BLaER1 treated with 17β-estradiol and CSF1 and Interleukin-3, amounts not matched to agents 10 nM and 100 nM (cell line): ENCODE results near the gene RBFOX2.
A peak's percentile ranks its signal among the peaks of the same experiment; 100 is the strongest.

Source experiments
- H3K27ac ChIP-seq, 11 experiments: shearing (Covaris generic); formaldehyde crosslinking; 2 replicates each; pipeline ENCODE4 v1.8.1; 2022
- H3K27me3 ChIP-seq, 11 experiments: shearing (Covaris generic); formaldehyde crosslinking; 2 replicates each; pipeline ENCODE4 v1.8.1; 2022
- H3K36me3 ChIP-seq, 11 experiments: shearing (Covaris generic); formaldehyde crosslinking; 2 replicates each; pipeline ENCODE4 v1.8.1; 2022
- H3K4me1 ChIP-seq, 10 experiments: shearing (Covaris generic); formaldehyde crosslinking; 2 replicates each; pipeline ENCODE4 v1.8.1; 2022
- H3K4me2 ChIP-seq, 11 experiments: shearing (Covaris generic); formaldehyde crosslinking; 2 replicates each; pipeline ENCODE4 v1.8.1; 2022
- H3K4me3 ChIP-seq, 10 experiments: shearing (Covaris generic); formaldehyde crosslinking; 2 replicates each; pipeline ENCODE4 v1.8.1; 2022
- H3K9ac ChIP-seq, 11 experiments: shearing (Covaris generic); formaldehyde crosslinking; 2 replicates each; pipeline ENCODE4 v1.8.1; 2022
- H3K9me3 ChIP-seq, 11 experiments: shearing (Covaris generic); formaldehyde crosslinking; replicated peaks in 1 of 11; 2 replicates each; pipeline ENCODE4 v1.8.1; 2022
- H4K20me1 ChIP-seq, 11 experiments: shearing (Covaris generic); formaldehyde crosslinking; 2 replicates each; pipeline ENCODE4 v1.8.1; 2022
- Cebpa-rat ChIP-seq, 11 experiments: shearing (Covaris generic); IDR thresholded peaks; 2 replicates each; pipeline ENCODE4 v1.8.1; 2022

The RBFOX2 gene

GRCh38 chr22:35981900-35982299 lies 46.7 kb downstream of the RBFOX2 start:
- Histone ChIP-seq H4K20me1 (no peaks in the 10 kb centered on the region), H3K27ac (no peak overlapping the region), H3K4me1 (peaks cover 0 to 7% (median 0%) of the 10 kb centered on the region in 10 experiments; a peak in 2 of 20 replicates), H3K4me3 (no peak overlapping the region), H3K9ac (no peak overlapping the region), H3K27me3 (no peaks in the 10 kb centered on the region), H3K9me3 (no peaks in the 10 kb centered on the region), H3K4me2 (0 out of 22 replicates have a peak overlapping the region, but pooled peaks of 1 of the 11 experiments have one; percentile 13), H3K36me3 (no peaks in the 10 kb centered on the region)
- TF ChIP-seq Cebpa-rat (IDR thresholded peaks at IDR 0.05): no peak

GRCh38 chr22:35978889-35979288 lies 49.7 kb downstream of the RBFOX2 start:
- Histone ChIP-seq H3K9me3 (no peaks in the 10 kb centered on the region), H3K27ac (no peak overlapping the region), H4K20me1 (peaks cover 0 to 5% (median 0%) of the 10 kb centered on the region in 11 experiments; a peak in 1 of 22 replicates), H3K4me3 (no peak overlapping the region), H3K4me2 (no peak overlapping the region), H3K36me3 (no peaks in the 10 kb centered on the region), H3K27me3 (no peaks in the 10 kb centered on the region), H3K4me1 (peaks cover 0 to 7% (median 0%) of the 10 kb centered on the region in 10 experiments; a peak in 2 of 20 replicates), H3K9ac (no peak overlapping the region)
- no peak for TF ChIP-seq Cebpa-rat (IDR thresholded peaks at IDR 0.05)

DNA sequence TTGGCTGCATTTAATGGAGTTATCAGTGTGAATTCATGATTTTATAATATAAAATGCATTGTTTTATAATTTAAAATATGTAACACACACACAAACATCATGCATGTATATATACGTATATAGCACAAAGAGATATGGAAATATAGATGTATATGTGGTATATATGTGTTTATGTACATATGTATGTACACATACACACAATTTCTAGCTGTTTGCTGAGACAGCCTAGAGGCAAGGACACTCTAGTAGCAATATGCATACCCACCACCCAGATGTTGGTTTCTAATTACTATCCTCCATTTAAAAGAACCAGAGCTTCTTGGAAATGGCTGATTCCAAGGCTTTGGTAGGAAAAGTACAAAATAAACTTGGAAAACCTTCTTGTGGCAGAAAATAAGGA lies 50.4 kb downstream of the RBFOX2 start:
- Histone ChIP-seq H4K20me1 (peaks cover 0 to 5% (median 0%) of the 10 kb centered on the region in 11 experiments; a peak in 1 of 22 replicates), H3K36me3 (no peaks in the 10 kb centered on the region), H3K9me3 (no peaks in the 10 kb centered on the region), H3K4me3 (no peak overlapping the region), H3K4me1 (peaks cover 0 to 7% (median 0%) of the 10 kb centered on the region in 10 experiments; a peak in 2 of 20 replicates), H3K4me2 (no peak overlapping the region), H3K9ac (no peak overlapping the region), H3K27ac (no peak overlapping the region), H3K27me3 (no peaks in the 10 kb centered on the region)
- TF ChIP-seq Cebpa-rat (IDR thresholded peaks at IDR 0.05): no peak

DNA sequence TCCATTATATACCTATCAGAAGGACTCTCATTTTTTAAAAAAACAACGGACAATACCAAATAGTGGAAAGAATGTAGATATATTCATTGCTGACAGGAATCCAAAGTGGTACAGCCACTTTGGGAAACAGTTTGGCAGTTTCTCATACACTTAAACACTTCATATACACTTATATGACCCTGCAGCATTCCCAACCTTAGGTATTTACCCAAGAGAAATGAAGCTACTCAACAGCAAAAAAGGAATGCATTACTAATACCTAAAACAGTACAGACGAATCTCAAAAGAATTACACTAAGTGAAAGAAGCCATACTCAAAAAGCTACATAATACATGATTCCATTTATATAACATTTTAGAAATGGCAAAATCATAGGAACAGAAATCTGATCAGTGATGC lies 51.5 kb downstream of the RBFOX2 start:
- H3K4me1 ChIP-seq: peaks cover 0 to 5% (median 1%) of the 10 kb centered on the region in 10 experiments; a peak in 13 of 20 replicates
- H3K9me3 ChIP-seq: no peaks in the 10 kb centered on the region
- peaks cover 0 to 5% (median 0%) of the 10 kb centered on the region in 11 experiments; a peak in 1 of 22 replicates for H4K20me1 ChIP-seq
- no peak overlapping the region for H3K4me3 ChIP-seq
- H3K36me3 ChIP-seq: no peaks in the 10 kb centered on the region
- no peak overlapping the region for H3K9ac ChIP-seq
- TF ChIP-seq Cebpa-rat (IDR thresholded peaks at IDR 0.05): no peak
- no peak overlapping the region for H3K4me2 ChIP-seq
- H3K27ac ChIP-seq: no peak overlapping the region
- no peaks in the 10 kb centered on the region for H3K27me3 ChIP-seq

DNA sequence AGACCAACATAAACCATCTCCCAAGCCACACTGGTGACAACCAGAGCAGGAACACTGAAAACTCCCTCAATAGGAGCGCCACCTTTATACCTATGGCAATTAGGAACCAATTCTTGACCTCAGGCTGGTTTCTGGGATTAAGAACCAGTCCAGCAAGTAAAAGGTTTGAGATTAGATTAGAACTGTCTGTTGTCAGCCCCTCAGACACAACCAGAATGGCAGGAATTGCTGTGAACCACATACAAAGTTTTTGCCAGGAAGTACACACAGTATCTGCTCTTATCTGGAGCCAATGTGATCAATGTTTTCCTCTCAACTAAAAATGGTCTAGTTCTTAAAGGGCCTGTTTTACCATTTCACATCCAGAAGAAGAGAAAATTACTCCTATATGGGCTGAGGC lies 55.2 kb downstream of the RBFOX2 start:
- H3K27ac ChIP-seq: no peak overlapping the region
- H3K4me2 ChIP-seq: no peak overlapping the region
- no peaks in the 10 kb centered on the region for H3K36me3 ChIP-seq
- no peaks in the 10 kb centered on the region for H3K27me3 ChIP-seq
- no peak overlapping the region for H3K9ac ChIP-seq
- H3K4me3 ChIP-seq: no peak overlapping the region
- H3K9me3 ChIP-seq: no peaks in the 10 kb centered on the region
- H4K20me1 ChIP-seq: peaks cover 0 to 5% (median 0%) of the 10 kb centered on the region in 11 experiments; a peak in 1 of 22 replicates
- TF ChIP-seq Cebpa-rat (IDR thresholded peaks at IDR 0.05): no peak
- peaks cover 4 to 13% (median 10%) of the 10 kb centered on the region in 10 experiments; a peak in 18 of 20 replicates for H3K4me1 ChIP-seq

DNA sequence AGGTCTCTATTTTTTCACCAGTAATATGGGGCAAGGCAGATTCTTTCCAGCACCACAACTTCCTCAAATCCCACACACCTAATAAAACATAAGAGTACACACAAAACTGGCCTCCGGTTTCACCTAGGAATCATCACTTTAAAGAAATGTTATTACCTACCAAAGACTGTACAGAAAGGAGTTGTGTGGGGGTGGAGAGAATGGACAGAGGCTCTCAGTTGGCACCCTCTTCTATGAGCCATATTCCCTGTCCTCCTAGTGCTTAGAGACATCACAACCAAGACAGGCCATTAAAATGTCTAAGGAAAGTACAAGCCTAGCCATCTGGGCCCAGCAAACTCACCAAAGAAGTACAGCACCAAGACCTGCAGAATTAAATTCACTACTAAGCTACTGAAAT lies 56.1 kb downstream of the RBFOX2 start:
- Histone ChIP-seq H4K20me1 (peaks cover 0 to 5% (median 0%) of the 10 kb centered on the region in 11 experiments; a peak in 1 of 22 replicates), H3K36me3 (no peaks in the 10 kb centered on the region), H3K9ac (no peak overlapping the region), H3K4me1 (peaks cover 4 to 13% (median 10%) of the 10 kb centered on the region in 10 experiments; a peak in 18 of 20 replicates), H3K9me3 (no peaks in the 10 kb centered on the region), H3K27me3 (no peaks in the 10 kb centered on the region), H3K27ac (no peak overlapping the region), H3K4me2 (peak overlapping the region in 1 of 11 experiments; percentile 39; a peak in 2 of 22 replicates), H3K4me3 (no peak overlapping the region)
- no peak for TF ChIP-seq Cebpa-rat (IDR thresholded peaks at IDR 0.05)

- Histone ChIP-seq H3K9ac (no peak overlapping the region), H3K9me3 (no peaks in the 10 kb centered on the region), H4K20me1 (peaks cover 0 to 5% (median 0%) of the 10 kb centered on the region in 11 experiments; a peak in 1 of 22 replicates), H3K4me3 (no peak overlapping the region), H3K27me3 (no peaks in the 10 kb centered on the region), H3K36me3 (no peaks in the 10 kb centered on the region), H3K4me1 (peaks cover 4 to 13% (median 10%) of the 10 kb centered on the region in 10 experiments; a peak in 18 of 20 replicates), H3K4me2 (peak overlapping the region in 10 of 11 experiments; percentile 9 to 52 (median 26); a peak in 13 of 22 replicates), H3K27ac (no peak overlapping the region)
- no peak for TF ChIP-seq Cebpa-rat (IDR thresholded peaks at IDR 0.05)
Observed at GRCh38 chr22:35971456-35972119, 57.0 kb downstream of the RBFOX2 start.

DNA sequence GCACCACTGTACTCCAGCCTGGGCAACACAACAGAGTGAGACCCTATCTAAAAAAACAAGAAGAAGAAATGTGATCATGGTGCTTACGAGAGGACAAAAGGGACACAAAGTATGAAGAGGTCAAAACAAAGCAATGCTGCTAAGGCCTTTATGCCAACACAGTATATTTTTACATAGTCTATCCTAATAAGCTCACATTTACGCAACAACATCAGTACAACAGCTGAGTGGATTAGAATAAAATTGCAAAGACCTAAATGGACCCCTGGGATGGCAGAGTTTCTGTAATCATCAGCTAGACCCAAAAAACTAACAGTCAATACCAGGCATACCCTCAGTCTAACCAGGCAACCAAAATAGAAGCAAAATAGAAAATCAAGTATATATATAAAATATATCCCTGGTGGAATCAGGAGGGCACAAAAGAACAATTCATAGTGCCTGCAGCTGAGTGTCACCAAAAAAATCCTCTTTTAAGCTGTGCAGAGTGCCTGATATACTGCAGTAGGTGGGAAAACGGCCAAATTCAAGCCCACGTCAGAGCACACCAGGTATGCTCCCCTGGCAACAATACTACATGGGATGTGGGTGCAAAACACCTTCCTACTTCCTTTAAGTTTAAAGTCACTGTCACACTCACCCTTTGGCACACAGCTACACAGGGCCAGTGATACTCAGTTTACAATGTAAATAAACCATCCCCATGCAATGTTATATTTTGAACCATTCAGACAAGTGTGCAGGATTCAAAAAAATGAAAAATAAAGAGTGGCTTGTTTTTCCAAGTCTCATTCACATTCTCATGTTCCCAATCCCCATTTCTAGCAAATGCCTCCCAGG lies 57.8 kb downstream of the RBFOX2 start:
- Histone ChIP-seq H3K36me3 (no peaks in the 10 kb centered on the region), H4K20me1 (peaks cover 0 to 5% (median 0%) of the 10 kb centered on the region in 11 experiments; a peak in 1 of 22 replicates), H3K4me3 (no peak overlapping the region), H3K9ac (no peak overlapping the region), H3K4me2 (no peak overlapping the region; a peak in 1 of 22 replicates), H3K27me3 (no peaks in the 10 kb centered on the region), H3K27ac (no peak overlapping the region), H3K4me1 (peaks cover 4 to 13% (median 10%) of the 10 kb centered on the region in 10 experiments; a peak in 18 of 20 replicates), H3K9me3 (no peaks in the 10 kb centered on the region)
- TF ChIP-seq Cebpa-rat (IDR thresholded peaks at IDR 0.05): no peak

DNA sequence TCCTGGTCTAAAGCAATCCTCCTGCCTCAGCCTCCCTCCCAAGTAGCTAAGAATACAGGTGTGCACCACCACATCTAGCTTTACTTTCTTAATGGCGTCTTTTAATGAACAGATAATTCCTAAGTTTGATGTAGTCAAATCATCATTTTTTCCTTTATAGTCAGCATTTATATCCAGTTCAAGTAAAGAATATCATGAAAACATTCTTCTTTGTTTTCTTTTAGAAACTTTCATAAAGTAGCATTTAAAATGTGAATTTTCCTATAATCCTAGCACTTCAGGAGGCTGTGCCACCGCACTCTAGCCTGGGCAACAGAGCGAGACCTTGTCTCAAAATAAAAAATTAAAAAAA lies 61.6 kb downstream of the RBFOX2 start:
- Histone ChIP-seq H3K4me3 (no peak overlapping the region), H4K20me1 (no peaks in the 10 kb centered on the region), H3K4me1 (peaks cover 2 to 10% (median 7%) of the 10 kb centered on the region in 10 experiments; a peak in 18 of 20 replicates), H3K36me3 (no peaks in the 10 kb centered on the region), H3K27me3 (no peaks in the 10 kb centered on the region), H3K9ac (no peak overlapping the region), H3K27ac (no peak overlapping the region), H3K4me2 (no peak overlapping the region), H3K9me3 (no peaks in the 10 kb centered on the region)
- TF ChIP-seq Cebpa-rat (IDR thresholded peaks at IDR 0.05): no peak
